ENCODE measurements around the gene MSI1. TPM values are rescaled to one million over a fixed set of nuclear protein-coding genes. Genes with fewer than 3 reads are reported as not detected.

The MSI1 gene
- total RNA-seq, 1 experiment from 2014 or later = 3.6 TPM

- ChIA-PET POLR2A (ENCODE audit: low non-redundant PET) (interaction anchor here (0.6 to 1.2 kb wide), 2 partner anchors 26 to 32 kb away, joined by 4 to 5 read pairs; partner anchors contain the start of gene RNU4-2), CTCF (interaction anchor here (0.6 to 1.9 kb wide), 4 partner anchors 15 to 812 kb away, joined by 3 to 19 read pairs (median 6); partner anchors contain the start of gene SIRT4)
- H3K27ac ChIP-seq (ENCODE audit: low read depth, low read length, poor library complexity, severe bottlenecking) = peak overlapping the region; percentile 61
- no peaks in the 10 kb centered on the region for H3K9me3 ChIP-seq (ENCODE audit: low read depth, low read length, poor library complexity, severe bottlenecking)
- intact Hi-C loops (cut with micrococcal nuclease; ENCODE audit: unreplicated experiment) = loop anchor here (1.0 kb wide), 1 partner anchor 26 kb away; the partner anchor contains the start of gene RNU4-2
- peaks cover 4% of the 10 kb centered on the region for H3K4me1 ChIP-seq (ENCODE audit: insufficient read depth, low read length, poor library complexity, severe bottlenecking)
- peak; percentile 100 for DNase-seq (ENCODE audit: low spot score)
- peak overlapping the region; percentile 50 for H3K4me3 ChIP-seq (ENCODE audit: low read depth, low read length, poor library complexity, severe bottlenecking)
- H3K27me3 ChIP-seq (replicated peaks; ENCODE audit: insufficient read depth, low read depth, low read length, poor library complexity) = no peaks in the 10 kb centered on the region
- TF ChIP-seq EZH2 (IDR thresholded peaks at IDR 0.05; ENCODE audit: borderline replicate concordance, low read depth, low read length, poor library complexity, severe bottlenecking) (no peak), CTCF (conservative IDR thresholded peaks at IDR 0.05; ENCODE audit: low read depth, low read length) (peak; percentile 77)
- H3K36me3 ChIP-seq (ENCODE audit: insufficient read depth, low read length, poor library complexity, severe bottlenecking) = no peaks in the 10 kb centered on the region
- BruUV-seq (replicated peaks) = no TSS peak
Observed at GRCh38 chr12:120317224-120318105, 51.5 kb downstream of the MSI1 start.

- TF ChIP-seq EZH2 (IDR thresholded peaks at IDR 0.05; ENCODE audit: borderline replicate concordance, low read depth, low read length, poor library complexity, severe bottlenecking) = no peak
- no peak for TF ChIP-seq CTCF (conservative IDR thresholded peaks at IDR 0.05; ENCODE audit: low read depth, low read length)
- no peak for DNase-seq (ENCODE audit: low spot score)
- Histone ChIP-seq H3K36me3 (ENCODE audit: insufficient read depth, low read length, poor library complexity, severe bottlenecking) (no peaks in the 10 kb centered on the region), H3K9me3 (ENCODE audit: low read depth, low read length, poor library complexity, severe bottlenecking) (no peaks in the 10 kb centered on the region), H3K27ac (ENCODE audit: low read depth, low read length, poor library complexity, severe bottlenecking) (peak overlapping the region; percentile 61), H3K4me3 (ENCODE audit: low read depth, low read length, poor library complexity, severe bottlenecking) (peak overlapping the region; percentile 50), H3K4me1 (ENCODE audit: insufficient read depth, low read length, poor library complexity, severe bottlenecking) (peaks cover 4% of the 10 kb centered on the region), H3K27me3 (replicated peaks; ENCODE audit: insufficient read depth, low read depth, low read length, poor library complexity) (no peaks in the 10 kb centered on the region)
- intact Hi-C loops (cut with micrococcal nuclease; ENCODE audit: unreplicated experiment) = loop anchor here (1.0 kb wide), 1 partner anchor 26 kb away; the partner anchor contains the start of gene RNU4-2
- POLR2A ChIA-PET (ENCODE audit: low non-redundant PET) = interaction anchor here (0.6 to 1.2 kb wide), 2 partner anchors 25 to 31 kb away, joined by 4 to 5 read pairs; partner anchors contain the start of gene RNU4-2
- TSS peak; percentile 95 for BruUV-seq (replicated peaks)
- CTCF ChIA-PET = interaction anchor here (0.6 to 1.9 kb wide), 3 partner anchors 15 to 812 kb away, joined by 3 to 19 read pairs (median 8); partner anchors contain the start of gene SIRT4
Observed at GRCh38 chr12:120316798-120317223, 52.2 kb downstream of the MSI1 start.

GRCh38 chr12:120314220-120314619 lies 54.7 kb downstream of the MSI1 start:
- Histone ChIP-seq H3K36me3 (ENCODE audit: insufficient read depth, low read length, poor library complexity, severe bottlenecking) (no peaks in the 10 kb centered on the region), H3K4me1 (ENCODE audit: insufficient read depth, low read length, poor library complexity, severe bottlenecking) (peaks cover 4% of the 10 kb centered on the region), H3K9me3 (ENCODE audit: low read depth, low read length, poor library complexity, severe bottlenecking) (no peaks in the 10 kb centered on the region), H3K4me3 (ENCODE audit: low read depth, low read length, poor library complexity, severe bottlenecking) (no peak overlapping the region), H3K27me3 (replicated peaks; ENCODE audit: insufficient read depth, low read depth, low read length, poor library complexity) (no peaks in the 10 kb centered on the region), H3K27ac (ENCODE audit: low read depth, low read length, poor library complexity, severe bottlenecking) (no peak overlapping the region)
- no TSS peak for BruUV-seq (replicated peaks)
- CTCF ChIA-PET = interaction anchor here (0.6 to 1.4 kb wide), 3 partner anchors 10 to 85 kb away, joined by 3 to 9 read pairs (median 4); partner anchors contain the start of gene SIRT4
- POLR2A ChIA-PET (ENCODE audit: low non-redundant PET) = no interaction called here
- TF ChIP-seq CTCF (conservative IDR thresholded peaks at IDR 0.05; ENCODE audit: low read depth, low read length) = peak; percentile 59
- TF ChIP-seq EZH2 (IDR thresholded peaks at IDR 0.05; ENCODE audit: borderline replicate concordance, low read depth, low read length, poor library complexity, severe bottlenecking) = no peak
- DNase-seq (ENCODE audit: low spot score) = peak; percentile 64
- intact Hi-C loops (cut with micrococcal nuclease; ENCODE audit: unreplicated experiment) = no loop called here
